Erythroblast (primary cell): Measurements from ENCODE around the gene NLN.

Experiments
- GATA1 ChIP-seq: IDR thresholded peaks from 2 replicates; pipeline ENCODE4 v1.6.1; 2011; ENCODE audit warnings: low read depth, mild to moderate bottlenecking, control low read depth, low read length, moderate library complexity
- POLR2A ChIP-seq: IDR thresholded peaks from 2 replicates; pipeline ENCODE4 v1.6.1; 2011; ENCODE audit warnings: mild to moderate bottlenecking, low read length

- TF ChIP-seq POLR2A (no peak), GATA1 (no peak)
These were observed 109.3 kb downstream of the NLN start for GRCh38 chr5:65831276-65831675.
